A549 (cell line): Measurements from ENCODE around the gene CDC42EP1. TPM values are rescaled to one million over a fixed set of nuclear protein-coding genes. Genes with fewer than 3 reads are reported as not detected.
A peak's percentile ranks its signal among the peaks of the same experiment; 100 is the strongest.

ENCODE experiments used
- ATAC-seq, 2 experiments: fragments of 200-7000 bp in 1 of 2; fragments of >200 bp in 1 of 2; cut with Nextera tagmentation in 1 of 2; cut with Tn5 transposase in 1 of 2; 3 replicates each; pipeline versions ENCODE4 v1.8.0 to v1.9.1; 2018 to 2020; ENCODE audit warnings: mild to moderate bottlenecking in 1 of 2, moderate library complexity in 1 of 2
- CTCF ChIA-PET: fragments of 300-600 bp; sonication (Branson Sonifier 250); formaldehyde crosslinking; extraction: SDS; loops from one replicate; lab custom pipeline; 2021; ENCODE audit warnings: antibody characterized with exemption, inconsistent platforms; lab: Yijun Ruan, JAX
- POLR2A ChIA-PET: fragments of 350-600 bp; formaldehyde crosslinking; extraction: SDS; loops from one replicate; lab custom pipeline; 2021; ENCODE audit warnings: antibody characterized with exemption, inconsistent platforms; lab: Yijun Ruan, JAX
- DNase-seq, 2 experiments: peaks; one replicate each; pipeline versions ENCODE4 v3.0.0 to v3.0.0-alpha.2; 2011 to 2016; ENCODE audit warnings: low read depth in 1 of 2, low spot score in 1 of 2
- FAIRE-seq: peaks from 2 replicates; lab custom pipeline; 2011; peaks lifted over from hg19 to GRCh38; lab: Jason Lieb, UNC
- H3K27ac ChIP-seq, 2 experiments: fragments of >200 bp; sonication (Bioruptor Twin); formaldehyde crosslinking; 3 replicates each; pipeline ENCODE4 v1.5.1; 2016 to 2017
- H3K4me1 ChIP-seq: fragments of >200 bp; sonication (Bioruptor Twin); formaldehyde crosslinking; 3 replicates; pipeline ENCODE4 v1.6.1; 2016
- H3K4me2 ChIP-seq: fragments of >200 bp; sonication (Bioruptor Twin); formaldehyde crosslinking; 3 replicates; pipeline ENCODE4 v1.6.1; 2016
- H3K4me3 ChIP-seq: fragments of >200 bp; sonication (Bioruptor Twin); formaldehyde crosslinking; 3 replicates; pipeline ENCODE4 v1.5.1; 2016
- H3K9me3 ChIP-seq: fragments of >200 bp; sonication (Bioruptor Twin); formaldehyde crosslinking; 3 replicates; pipeline ENCODE4 v1.6.1; 2016
- CEBPB ChIP-seq, 2 experiments: fragments of >200 bp in 1 of 2; sonication (Bioruptor Twin) in 1 of 2; formaldehyde crosslinking in 1 of 2; IDR thresholded peaks; 2 replicates each; pipeline ENCODE4 v1.6.1; 2012 to 2016
- FOSB ChIP-seq: fragments of 250-450 bp; sonication (Bioruptor Pico); IDR thresholded peaks from 2 replicates; pipeline ENCODE4 v1.5.0; 2020; ENCODE audit warnings: mild to moderate bottlenecking, moderate library complexity
- JUN ChIP-seq, 2 experiments: fragments of >200 bp; sonication (Bioruptor Twin); formaldehyde crosslinking; IDR thresholded peaks; 2 replicates in 1 of 2; 3 replicates in 1 of 2; pipeline ENCODE4 v1.6.1; 2016 to 2017
- KDM1A ChIP-seq: fragments of 200-600 bp; sonication (generic); IDR thresholded peaks from 2 replicates; pipeline ENCODE4 v1.6.1; 2016; ENCODE audit warnings: low read depth, mild to moderate bottlenecking
- KDM5A ChIP-seq: fragments of 200-600 bp; sonication (generic); IDR thresholded peaks from 2 replicates; pipeline ENCODE4 v1.6.1; 2016; ENCODE audit warnings: antibody characterized with exemption, mild to moderate bottlenecking
- MAFK ChIP-seq: fragments of 450-650 bp; IDR thresholded peaks from 2 replicates; pipeline ENCODE4 v1.6.1; 2014; ENCODE audit not compliant: partially characterized antibody
- NR3C1 ChIP-seq: fragments of >200 bp; sonication (Bioruptor Twin); formaldehyde crosslinking; IDR thresholded peaks from 3 replicates; pipeline ENCODE4 v1.6.1; 2017
- RFX5 ChIP-seq: fragments of 450-650 bp; IDR thresholded peaks from 2 replicates; pipeline ENCODE4 v1.7.1; 2014; ENCODE audit warnings: antibody characterized with exemption, mild to moderate bottlenecking, moderate library complexity
- SREBF2 ChIP-seq: fragments of 450-650 bp; IDR thresholded peaks from 2 replicates; pipeline ENCODE4 v1.6.1; 2014; ENCODE audit warnings: mild to moderate bottlenecking, moderate library complexity
- ZFP36 ChIP-seq: fragments of 450-650 bp; IDR thresholded peaks from 2 replicates; pipeline ENCODE4 v1.6.1; 2014; ENCODE audit warnings: borderline replicate concordance; ENCODE audit not compliant: partially characterized antibody
- ZNF302 ChIP-seq: fragments of 250-450 bp; sonication (Bioruptor Pico); IDR thresholded peaks from 2 replicates; pipeline ENCODE4 v1.9.0; 2021; ENCODE audit warnings: inconsistent platforms, mild to moderate bottlenecking, moderate library complexity
- WGBS: methylation state at CpG from one replicate; pipeline ENCODE4 v1.1.6; 2017; ENCODE audit errors: missing lambda C conversion rate; 5-methylcytosine and 5-hydroxymethylcytosine counted together
- polyA plus RNA-seq, 4 experiments: library from polyadenylated mRNA; depleted of rRNA in 3 of 4; stranded (reverse); fragments of >200 nt; fragmentation: RNase III in 1 of 4; extraction: RNeasy Plus Mini Kit Qiagen cat#74134 plus additional on column Dnase treatment in 1 of 4; gene quantifications; 2 replicates in 3 of 4; 3 replicates in 1 of 4; pipeline ENCODE4 v1.2.3, GENCODE V29; 2011 to 2017
- TF ChIP-seq, protein P1 (sequence below): IDR thresholded peaks from 2 replicates; pipeline ENCODE4 v1.6.1; 2012; ENCODE audit warnings: low read depth, borderline replicate concordance
- TF ChIP-seq, protein P2 (sequence below): fragments of >200 bp; sonication (Bioruptor Twin); formaldehyde crosslinking; IDR thresholded peaks from 3 replicates; pipeline ENCODE4 v1.5.1; 2016
- TF ChIP-seq, protein P3 (sequence below): IDR thresholded peaks from 2 replicates; pipeline ENCODE4 v1.6.1; 2012

The CDC42EP1 gene
- polyA plus RNA-seq, 2 of the 4 experiments (the other 2 are of a cell fraction), result 16.0 to 20.2 TPM

DNA sequence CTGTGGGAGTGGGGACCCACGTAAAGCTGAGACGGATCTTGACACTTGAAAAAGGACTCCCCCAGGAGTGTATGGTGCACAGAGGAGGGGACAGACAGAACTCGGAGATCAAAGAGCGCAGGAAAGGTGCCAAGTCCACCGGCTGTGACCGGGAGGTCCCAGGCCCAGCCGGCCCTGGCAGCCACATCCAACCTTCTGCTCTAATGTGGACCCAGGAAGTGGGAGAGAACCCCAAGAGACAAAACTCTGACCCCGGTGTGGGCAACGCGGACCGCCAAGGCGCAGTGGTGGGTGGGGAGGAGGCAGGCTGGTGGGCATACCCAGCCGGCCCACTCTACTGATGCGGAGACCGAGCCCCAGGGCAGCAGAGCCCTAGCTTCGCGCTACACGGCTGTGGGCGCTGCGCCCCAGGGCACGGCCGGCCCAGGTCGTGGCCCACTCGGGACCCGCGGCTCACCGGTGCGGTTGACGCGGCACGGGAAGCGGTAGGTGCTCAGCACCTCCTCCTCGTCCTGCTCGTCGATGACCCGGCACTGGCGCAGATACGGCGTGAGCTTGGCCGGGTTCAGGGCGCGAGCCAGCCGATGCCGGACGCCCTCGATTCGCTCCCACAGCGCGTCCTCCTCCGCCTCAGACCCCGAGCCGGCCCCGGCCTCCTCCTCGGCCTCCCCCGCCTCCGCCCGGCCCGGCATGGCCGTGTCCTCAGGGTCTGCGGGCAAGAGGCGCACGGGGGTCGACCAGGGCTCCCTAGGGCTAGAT, 41.6 kb upstream of the CDC42EP1 start:
- Histone ChIP-seq H3K4me1 (peaks cover 14% of the 10 kb centered on the region), H3K4me2 (peak overlapping the region; percentile 100), H3K27ac (peak overlapping the region; percentile 90 to 99), H3K9me3 (no peaks in the 10 kb centered on the region), H3K4me3 (peak overlapping the region; percentile 93)
- FAIRE-seq (no peak), DNase-seq (no peak)
- POLR2A ChIA-PET, result interaction anchor here (1.5 kb wide), 1 partner anchor 17 kb away, joined by 6 read pairs; no protein-coding TSS in a partner anchor
- no peak for TF ChIP-seq RFX5
- TF ChIP-seq, protein P1, sequence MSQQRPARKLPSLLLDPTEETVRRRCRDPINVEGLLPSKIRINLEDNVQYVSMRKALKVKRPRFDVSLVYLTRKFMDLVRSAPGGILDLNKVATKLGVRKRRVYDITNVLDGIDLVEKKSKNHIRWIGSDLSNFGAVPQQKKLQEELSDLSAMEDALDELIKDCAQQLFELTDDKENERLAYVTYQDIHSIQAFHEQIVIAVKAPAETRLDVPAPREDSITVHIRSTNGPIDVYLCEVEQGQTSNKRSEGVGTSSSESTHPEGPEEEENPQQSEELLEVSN, result peak; percentile 23; the same call in 1 of the 2 replicates
- TF ChIP-seq, protein P2, sequence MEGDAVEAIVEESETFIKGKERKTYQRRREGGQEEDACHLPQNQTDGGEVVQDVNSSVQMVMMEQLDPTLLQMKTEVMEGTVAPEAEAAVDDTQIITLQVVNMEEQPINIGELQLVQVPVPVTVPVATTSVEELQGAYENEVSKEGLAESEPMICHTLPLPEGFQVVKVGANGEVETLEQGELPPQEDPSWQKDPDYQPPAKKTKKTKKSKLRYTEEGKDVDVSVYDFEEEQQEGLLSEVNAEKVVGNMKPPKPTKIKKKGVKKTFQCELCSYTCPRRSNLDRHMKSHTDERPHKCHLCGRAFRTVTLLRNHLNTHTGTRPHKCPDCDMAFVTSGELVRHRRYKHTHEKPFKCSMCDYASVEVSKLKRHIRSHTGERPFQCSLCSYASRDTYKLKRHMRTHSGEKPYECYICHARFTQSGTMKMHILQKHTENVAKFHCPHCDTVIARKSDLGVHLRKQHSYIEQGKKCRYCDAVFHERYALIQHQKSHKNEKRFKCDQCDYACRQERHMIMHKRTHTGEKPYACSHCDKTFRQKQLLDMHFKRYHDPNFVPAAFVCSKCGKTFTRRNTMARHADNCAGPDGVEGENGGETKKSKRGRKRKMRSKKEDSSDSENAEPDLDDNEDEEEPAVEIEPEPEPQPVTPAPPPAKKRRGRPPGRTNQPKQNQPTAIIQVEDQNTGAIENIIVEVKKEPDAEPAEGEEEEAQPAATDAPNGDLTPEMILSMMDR, result no peak
- no peak for TF ChIP-seq CEBPB (IDR thresholded peaks at IDR 0.05)
- TF ChIP-seq ZNF302 (CRISPR knock-in tag), result no peak
- TF ChIP-seq, all 56 proteins: peak for 1
- CTCF ChIA-PET, result interaction anchor here (0.9 to 2.2 kb wide), 6 partner anchors 20 to 64 kb away, joined by 3 to 8 read pairs (median 4); partner anchors contain the start of gene MFNG
- WGBS, result 3% methylated on average over 10 of the region's 63 CpGs
- peak; percentile 58 to 69 for ATAC-seq

DNA sequence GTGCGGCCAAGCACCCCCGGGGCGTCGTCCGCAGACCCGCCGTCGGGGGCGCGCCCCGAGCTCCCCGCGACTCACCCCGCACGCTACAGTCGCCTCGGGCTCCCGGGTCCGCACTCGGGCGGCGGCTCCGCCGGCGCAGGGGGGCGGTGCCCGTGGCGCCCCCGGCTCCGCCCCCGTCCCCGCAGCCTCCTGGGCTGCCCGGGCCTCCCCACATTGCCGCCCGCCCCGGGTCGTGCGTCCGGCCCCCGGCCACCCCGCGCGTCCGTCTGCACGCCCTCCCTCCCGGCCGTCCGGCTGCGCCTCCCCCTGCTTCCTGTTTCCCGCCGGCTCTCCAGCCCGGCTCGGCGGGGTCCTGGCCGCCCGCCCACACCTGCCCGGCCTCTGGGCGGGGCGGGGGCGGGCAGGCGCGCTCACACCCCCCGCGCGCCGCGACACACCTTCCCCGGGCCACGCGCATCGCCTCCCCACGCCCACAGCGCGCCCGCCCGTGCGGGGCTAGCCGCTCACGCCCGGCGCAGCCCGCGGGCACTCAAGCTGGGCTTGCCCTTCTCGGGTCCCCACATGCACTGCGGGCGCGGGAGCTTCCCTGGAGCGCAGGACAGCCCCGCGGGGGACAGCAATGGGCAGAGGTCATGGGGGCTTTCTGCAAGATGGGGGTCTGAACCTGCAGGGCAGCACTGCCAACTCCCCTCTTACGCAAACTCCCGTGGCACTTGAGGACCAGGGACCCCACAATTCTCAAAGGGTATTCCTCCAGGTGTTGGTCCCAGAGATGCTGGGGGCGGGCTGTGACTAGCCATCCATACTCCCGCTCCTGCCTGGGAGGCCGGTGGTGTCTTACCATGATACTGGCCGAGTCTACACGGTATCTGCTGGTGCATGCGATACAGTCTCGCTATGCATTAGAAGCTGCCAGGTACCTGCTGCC, 40.7 kb upstream of the CDC42EP1 start, which contains the start of gene CARD10:
Gene CARD10, minus strand, starts transcription at position 148 of the 928 bp plus-strand sequence. CDS start 215 bp downstream, outside the sequence.
- Histone ChIP-seq H3K4me1 (peaks cover 11% of the 10 kb centered on the region), H3K4me3 (peak within 1 kb of the TSS; percentile 93), H3K27ac (peak within 1 kb of the TSS; percentile 90 to 99), H3K4me2 (peak within 1 kb of the TSS; percentile 100), H3K9me3 (no peaks in the 10 kb centered on the region)
- WGBS, result 43% methylated on average over 2 of the region's 99 CpGs
- POLR2A ChIA-PET, result interaction anchor here (1.5 kb wide), 1 partner anchor 18 kb away, joined by 6 read pairs; no protein-coding TSS in a partner anchor
- FAIRE-seq (no peak), DNase-seq (peak in 1 of 2 experiments; percentile 28), ATAC-seq (peak; percentile 64 to 79)
- CTCF ChIA-PET, result interaction anchor here (0.7 to 2.2 kb wide), 7 partner anchors 19 to 65 kb away, joined by 3 to 9 read pairs (median 4); no protein-coding TSS in a partner anchor
- no peak for TF ChIP-seq MAFK
- peak in 1 of 2 experiments; percentile 31; a peak in 1 of 5 replicates for TF ChIP-seq JUN (IDR thresholded peaks at IDR 0.05)
- TF ChIP-seq, protein P1, result peak; percentile 10; the same call in 1 of the 2 replicates
- no peak for TF ChIP-seq KDM5A
- no peak for TF ChIP-seq FOSB (CRISPR knock-in tag)
- TF ChIP-seq, protein P3, sequence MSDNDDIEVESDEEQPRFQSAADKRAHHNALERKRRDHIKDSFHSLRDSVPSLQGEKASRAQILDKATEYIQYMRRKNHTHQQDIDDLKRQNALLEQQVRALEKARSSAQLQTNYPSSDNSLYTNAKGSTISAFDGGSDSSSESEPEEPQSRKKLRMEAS, result peak; percentile 32; the same call in 1 of the 2 replicates

DNA sequence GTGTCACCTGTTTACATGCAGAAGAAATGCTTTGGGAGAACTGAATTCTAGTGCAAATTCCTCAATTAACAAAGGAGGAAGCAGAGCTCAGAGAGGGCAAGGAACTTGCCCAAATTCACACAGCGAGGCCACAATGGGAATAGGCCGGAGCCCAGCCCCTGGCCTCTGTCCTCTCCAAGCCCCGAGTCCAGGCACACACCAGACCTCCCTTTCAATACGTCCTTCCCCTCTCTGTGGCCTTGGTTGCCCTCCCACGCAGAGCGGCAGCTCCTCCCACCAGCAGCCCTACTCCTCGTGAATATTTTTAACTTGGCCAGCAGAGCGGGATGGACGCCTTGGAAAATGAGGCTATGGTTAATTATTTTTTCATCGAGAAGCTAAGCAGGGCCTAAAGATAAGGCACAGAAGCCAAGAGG, 39.5 kb upstream of the CDC42EP1 start:
- POLR2A ChIA-PET, result no interaction called here
- Histone ChIP-seq H3K4me3 (no peak overlapping the region), H3K9me3 (no peaks in the 10 kb centered on the region), H3K4me2 (no peak overlapping the region), H3K4me1 (peaks cover 23% of the 10 kb centered on the region), H3K27ac (no peak overlapping the region)
- no peak for FAIRE-seq
- no peak for DNase-seq
- no peak for ATAC-seq
- WGBS, result 90% methylated on average over 10 of the region's 10 CpGs
- TF ChIP-seq SREBF2, result no peak
- peak; percentile 34; the same call in 1 of the 2 replicates for TF ChIP-seq KDM1A
- TF ChIP-seq NR3C1, result no peak
- TF ChIP-seq ZFP36, result peak; percentile 15
- CTCF ChIA-PET, result interaction anchor here (1.2 to 1.3 kb wide), 2 partner anchors 47 to 48 kb away, joined by 3 to 9 read pairs; no protein-coding TSS in a partner anchor
